Right atrium auricular region (tissue), 2 donors: ENCODE measurements around the gene GXYLT1. TPM values are rescaled to one million over a fixed set of nuclear protein-coding genes. Genes with fewer than 3 reads are reported as not detected.

ENCODE experiments used
- DNase-seq: peaks from one replicate; pipeline ENCODE4 v3.0.0-alpha.2; 2019; ENCODE audit warnings: low spot score
- H3K27ac ChIP-seq, 2 donors: fragments of 200-600 bp; sonication (generic); 1 replicate in 1 of 2; 2 replicates in 1 of 2; pipeline ENCODE4 v1.5.1; 2016 to 2019
- H3K27me3 ChIP-seq, 2 donors: fragments of 200-600 bp; sonication (generic); one replicate each; pipeline versions ENCODE4 v1.5.1 to v1.6.0; 2017 to 2019
- H3K36me3 ChIP-seq: fragments of 200-600 bp; sonication (generic); one replicate; pipeline ENCODE4 v1.5.1; 2016
- H3K4me1 ChIP-seq, 2 donors: fragments of 200-600 bp; sonication (generic); one replicate each; pipeline versions ENCODE4 v1.5.1 to v1.6.0; 2017 to 2019
- H3K4me3 ChIP-seq, 2 donors: fragments of 200-600 bp; sonication (generic); 1 replicate in 1 of 2; 2 replicates in 1 of 2; pipeline ENCODE4 v1.5.1; 2017 to 2019; ENCODE audit warnings: mild to moderate bottlenecking in 1 of 2, moderate library complexity in 1 of 2
- H3K9me3 ChIP-seq, 2 donors: fragments of 200-600 bp; sonication (generic); one replicate each; pipeline ENCODE4 v1.5.1; 2019
- total RNA-seq, 2 donors: library from RNA; depleted of rRNA; stranded (reverse); fragments of >200 nt; gene quantifications; one replicate each; pipeline ENCODE4 v1.1.0, GENCODE V29; 2016
- TF ChIP-seq, protein P1 (sequence below), 2 donors: fragments of 200-600 bp; sonication (generic); IDR thresholded peaks; one replicate each; pipeline ENCODE4 v1.5.1; 2019; ENCODE audit warnings: antibody characterized with exemption in 2 of 2

The GXYLT1 gene
- total RNA-seq, 2 donors from 2014 or later = 5.9 TPM

DNA sequence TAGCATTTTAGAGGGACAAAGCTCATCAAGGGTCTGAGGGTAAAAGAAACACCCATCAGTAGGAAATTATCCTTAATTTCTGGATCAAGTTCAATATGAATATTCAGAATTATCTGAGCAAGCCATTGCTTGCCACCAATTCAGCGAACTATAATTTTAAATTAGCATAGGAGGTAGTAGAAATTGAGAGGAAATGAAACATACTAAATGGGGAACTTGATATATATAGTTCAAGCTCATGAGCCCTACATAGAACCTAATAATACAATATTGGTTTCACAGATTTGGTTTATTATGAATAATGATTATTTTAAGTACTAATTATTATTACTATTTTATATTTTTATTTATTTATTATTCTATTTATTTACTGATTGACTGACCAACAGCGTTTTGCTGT, 42.1 kb upstream of the GXYLT1 start:
- DNase-seq = no peak
- Histone ChIP-seq H3K4me3 (no peak overlapping the region), H3K9me3 (no peaks in the 10 kb centered on the region), H3K36me3 (no peaks in the 10 kb centered on the region), H3K27me3 (no peaks in the 10 kb centered on the region), H3K4me1 (peaks cover 0 to 18% of the 10 kb centered on the region in 2 donors), H3K27ac (no peak overlapping the region)
- TF ChIP-seq, protein P1, sequence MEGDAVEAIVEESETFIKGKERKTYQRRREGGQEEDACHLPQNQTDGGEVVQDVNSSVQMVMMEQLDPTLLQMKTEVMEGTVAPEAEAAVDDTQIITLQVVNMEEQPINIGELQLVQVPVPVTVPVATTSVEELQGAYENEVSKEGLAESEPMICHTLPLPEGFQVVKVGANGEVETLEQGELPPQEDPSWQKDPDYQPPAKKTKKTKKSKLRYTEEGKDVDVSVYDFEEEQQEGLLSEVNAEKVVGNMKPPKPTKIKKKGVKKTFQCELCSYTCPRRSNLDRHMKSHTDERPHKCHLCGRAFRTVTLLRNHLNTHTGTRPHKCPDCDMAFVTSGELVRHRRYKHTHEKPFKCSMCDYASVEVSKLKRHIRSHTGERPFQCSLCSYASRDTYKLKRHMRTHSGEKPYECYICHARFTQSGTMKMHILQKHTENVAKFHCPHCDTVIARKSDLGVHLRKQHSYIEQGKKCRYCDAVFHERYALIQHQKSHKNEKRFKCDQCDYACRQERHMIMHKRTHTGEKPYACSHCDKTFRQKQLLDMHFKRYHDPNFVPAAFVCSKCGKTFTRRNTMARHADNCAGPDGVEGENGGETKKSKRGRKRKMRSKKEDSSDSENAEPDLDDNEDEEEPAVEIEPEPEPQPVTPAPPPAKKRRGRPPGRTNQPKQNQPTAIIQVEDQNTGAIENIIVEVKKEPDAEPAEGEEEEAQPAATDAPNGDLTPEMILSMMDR (IDR thresholded peaks at IDR 0.05) = no peak

DNA sequence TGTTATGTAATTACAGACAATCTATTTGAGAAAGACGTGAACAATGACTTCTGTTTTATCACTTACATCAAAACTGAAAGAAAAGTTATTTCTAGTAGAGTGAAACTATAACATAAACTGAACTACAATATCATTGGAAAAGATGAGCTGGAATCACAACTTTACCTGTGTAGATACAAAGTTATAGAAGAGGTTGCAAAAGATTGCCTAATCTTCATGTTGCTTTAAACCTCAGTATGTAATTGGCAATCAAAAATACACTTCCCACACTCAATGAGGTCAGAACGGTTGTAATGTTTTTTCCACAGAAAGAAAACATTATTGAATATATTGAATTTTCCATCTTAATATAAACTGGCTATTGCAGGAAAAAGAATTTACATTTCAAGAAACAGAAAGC, 37.7 kb upstream of the GXYLT1 start:
- DNase-seq = no peak
- Histone ChIP-seq H3K27ac (no peak overlapping the region), H3K4me3 (no peak overlapping the region), H3K36me3 (no peaks in the 10 kb centered on the region), H3K4me1 (peaks cover 0 to 30% of the 10 kb centered on the region in 2 donors), H3K9me3 (no peaks in the 10 kb centered on the region), H3K27me3 (no peaks in the 10 kb centered on the region)
- TF ChIP-seq, protein P1 (IDR thresholded peaks at IDR 0.05) = no peak

DNA sequence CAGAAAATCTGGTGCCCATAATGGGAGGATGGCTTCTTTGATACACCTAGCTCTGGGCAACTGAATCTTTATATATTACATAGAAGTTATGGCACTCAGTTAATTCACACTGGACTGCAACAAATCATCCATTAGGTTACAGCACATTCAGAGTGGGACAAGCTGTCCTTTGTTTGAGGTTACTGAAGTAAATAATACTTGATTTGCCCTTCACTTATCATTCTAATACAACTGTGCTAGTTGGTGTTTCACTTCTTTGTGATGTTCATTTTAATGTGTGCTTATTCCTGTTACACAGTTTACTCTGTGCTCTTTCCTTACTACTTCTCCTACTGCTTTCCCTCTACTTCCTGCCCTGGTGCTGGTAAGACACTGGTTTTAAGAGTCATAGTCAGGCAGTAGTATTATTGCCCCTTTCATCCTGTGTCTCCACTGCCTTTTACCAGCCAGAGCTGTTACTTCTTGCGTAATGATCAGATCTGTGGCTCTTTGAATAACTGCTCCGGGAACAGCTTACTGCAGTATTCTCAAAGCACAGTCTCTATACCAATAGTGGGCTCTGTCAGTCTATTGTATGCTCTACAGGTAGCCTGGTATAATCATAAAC, 36.4 kb upstream of the GXYLT1 start:
- H3K36me3 ChIP-seq = no peaks in the 10 kb centered on the region
- no peak for DNase-seq
- no peaks in the 10 kb centered on the region for H3K9me3 ChIP-seq
- no peak overlapping the region for H3K27ac ChIP-seq
- peaks cover 0 to 30% of the 10 kb centered on the region in 2 donors for H3K4me1 ChIP-seq
- H3K4me3 ChIP-seq = no peak overlapping the region
- TF ChIP-seq, protein P1 (IDR thresholded peaks at IDR 0.05) = no peak
- no peaks in the 10 kb centered on the region for H3K27me3 ChIP-seq

DNA sequence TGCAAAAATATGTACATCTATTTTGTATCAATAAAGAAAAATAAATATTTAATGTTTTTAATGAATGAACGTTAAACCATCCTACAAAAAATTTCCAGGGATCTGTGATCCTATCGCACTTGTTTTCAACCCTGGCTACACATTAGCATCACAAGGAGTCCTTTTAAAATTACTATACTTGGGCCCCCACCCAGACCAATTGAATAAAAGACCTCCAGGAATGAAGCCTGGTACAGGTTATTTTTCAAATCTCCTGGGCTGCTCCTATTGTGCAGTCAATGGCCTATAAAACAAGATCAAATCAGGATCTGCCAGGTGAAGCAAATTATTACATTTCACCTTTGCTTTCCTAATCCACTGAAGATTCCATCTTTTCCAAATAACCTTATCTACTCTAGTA, 33.4 kb upstream of the GXYLT1 start:
- Histone ChIP-seq H3K9me3 (no peaks in the 10 kb centered on the region), H3K36me3 (no peaks in the 10 kb centered on the region), H3K4me1 (peaks cover 0 to 23% of the 10 kb centered on the region in 2 donors), H3K27ac (no peak overlapping the region), H3K4me3 (no peak overlapping the region), H3K27me3 (no peaks in the 10 kb centered on the region)
- TF ChIP-seq, protein P1 (IDR thresholded peaks at IDR 0.05) = no peak
- DNase-seq = no peak

DNA sequence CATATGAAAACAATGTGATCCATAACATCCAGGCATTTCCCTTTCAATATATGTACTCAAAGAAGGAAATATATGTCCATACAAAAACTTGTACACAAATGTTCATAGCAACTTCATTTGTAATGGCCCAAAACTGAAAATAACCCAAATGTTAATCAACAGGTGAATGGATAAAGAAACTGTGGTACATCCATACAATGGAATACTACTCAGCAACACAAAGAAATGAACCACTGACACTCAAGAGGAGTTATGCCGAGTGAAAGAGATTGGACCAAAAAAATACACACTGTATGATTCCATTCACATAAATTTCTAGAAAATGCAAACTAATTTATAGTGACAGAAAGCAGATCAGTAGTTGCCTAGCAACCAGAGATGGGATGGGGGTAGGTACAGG, 30.3 kb upstream of the GXYLT1 start:
- Histone ChIP-seq H3K27me3 (no peaks in the 10 kb centered on the region), H3K9me3 (no peaks in the 10 kb centered on the region), H3K4me1 (peaks cover 0 to 15% of the 10 kb centered on the region in 2 donors), H3K27ac (no peak overlapping the region), H3K4me3 (no peak overlapping the region), H3K36me3 (peaks cover 9% of the 10 kb centered on the region)
- TF ChIP-seq, protein P1 (IDR thresholded peaks at IDR 0.05) = no peak
- DNase-seq = no peak

DNA sequence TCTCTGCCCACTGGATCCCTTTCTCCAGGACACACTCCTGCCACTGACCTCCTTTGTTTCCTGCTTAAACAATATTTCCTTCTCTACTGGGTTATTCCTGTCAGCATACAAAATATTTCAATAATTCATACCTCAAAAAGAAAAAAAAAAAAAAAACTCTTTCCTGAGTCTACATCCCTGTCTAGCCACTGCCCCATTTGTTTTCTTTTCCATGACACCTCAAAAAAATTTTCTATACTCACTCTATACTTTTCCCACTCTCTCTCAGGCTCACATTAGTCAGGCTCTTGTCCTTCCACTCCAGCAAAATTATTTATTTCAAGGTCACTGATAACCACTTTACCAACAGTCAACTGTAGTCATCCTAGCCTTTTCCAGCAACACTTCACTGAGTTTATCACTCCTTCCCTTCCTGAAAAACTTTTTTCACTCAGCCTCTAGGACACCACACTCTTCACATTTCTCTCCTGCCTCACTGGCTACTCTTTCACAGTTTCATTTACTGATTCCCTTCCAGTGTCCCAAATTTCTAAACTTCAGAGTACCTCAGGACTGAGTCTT, 29.4 kb upstream of the GXYLT1 start:
- Histone ChIP-seq H3K27ac (no peak overlapping the region), H3K27me3 (no peaks in the 10 kb centered on the region), H3K36me3 (peaks cover 9% of the 10 kb centered on the region), H3K4me3 (no peak overlapping the region), H3K4me1 (peaks cover 0 to 15% of the 10 kb centered on the region in 2 donors), H3K9me3 (no peaks in the 10 kb centered on the region)
- DNase-seq = no peak
- TF ChIP-seq, protein P1 (IDR thresholded peaks at IDR 0.05) = no peak
